Natural killer cell (primary cell): ENCODE data around the gene DAPK1. TPM values are rescaled to one million over a fixed set of nuclear protein-coding genes. Genes with fewer than 3 reads are reported as not detected.

Source experiments
- ATAC-seq, 3 donors: fragments of 150-1000 bp in 2 of 3; fragments of 200-7000 bp in 1 of 3; cut with Tn5 transposase; 1 replicate in 1 of 3; 2 replicates in 2 of 3; pipeline ENCODE4 v1.10.0; 2021; ENCODE audit warnings: mild to moderate bottlenecking in 2 of 3, moderate library complexity in 2 of 3
- DNase-seq, 2 donors: peaks; one replicate each; pipeline versions ENCODE4 v3.0.0 to v3.0.0-alpha.2; 2013 to 2021; ENCODE audit warnings: mixed read lengths in 1 of 2
- H3K27ac ChIP-seq: one replicate; pipeline ENCODE4 v1.5.1; 2013; ENCODE audit warnings: mild to moderate bottlenecking, low read length
- H3K27me3 ChIP-seq: one replicate; pipeline ENCODE4 v1.6.1; 2013; ENCODE audit warnings: low read length; ENCODE audit not compliant: control insufficient read depth, insufficient read depth
- H3K36me3 ChIP-seq: one replicate; pipeline ENCODE4 v1.6.1; 2013; ENCODE audit warnings: low read length; ENCODE audit not compliant: control insufficient read depth, insufficient read depth
- H3K4me1 ChIP-seq: one replicate; pipeline ENCODE4 v1.6.1; 2013; ENCODE audit warnings: low read length; ENCODE audit not compliant: control insufficient read depth, insufficient read depth
- H3K4me3 ChIP-seq: one replicate; pipeline ENCODE4 v1.5.1; 2013; ENCODE audit warnings: low read length
- H3K9me3 ChIP-seq: one replicate; pipeline ENCODE4 v1.6.1; 2013; ENCODE audit warnings: low read length; ENCODE audit not compliant: control insufficient read depth, insufficient read depth
- H3K27ac Mint-ChIP-seq, 2 donors: one replicate each; pipeline ENCODE4 v1.8.0; 2022; ENCODE audit warnings: mild to moderate bottlenecking in 2 of 2, mixed read lengths in 2 of 2, moderate library complexity in 1 of 2
- H3K27me3 Mint-ChIP-seq, 2 donors: one replicate each; pipeline ENCODE4 v1.8.0; 2022; ENCODE audit warnings: low read depth in 2 of 2, mixed read lengths in 2 of 2
- H3K36me3 Mint-ChIP-seq: one replicate; pipeline ENCODE4 v1.8.0; 2022; ENCODE audit warnings: mixed read lengths
- H3K4me1 Mint-ChIP-seq, 2 donors: one replicate each; pipeline ENCODE4 v1.8.0; 2022; ENCODE audit warnings: mixed read lengths in 2 of 2
- H3K4me3 Mint-ChIP-seq: one replicate; pipeline ENCODE4 v1.8.0; 2022; ENCODE audit warnings: mild to moderate bottlenecking, moderate library complexity, mixed read lengths
- H3K9me3 Mint-ChIP-seq, 2 donors: one replicate each; pipeline ENCODE4 v1.8.0; 2022; ENCODE audit warnings: mixed read lengths in 2 of 2
- CTCF ChIP-seq: fragments of 200-600 bp; IDR thresholded peaks from one replicate; pipeline ENCODE4 v1.8.0; 2022; ENCODE audit warnings: antibody characterized with exemption
- WGBS: methylation state at CpG from one replicate; pipeline ENCODE4 v1.1.7; 2013; ENCODE audit warnings: missing lambda C conversion rate; ENCODE audit not compliant: insufficient coverage; 5-methylcytosine and 5-hydroxymethylcytosine counted together
- intact Hi-C: fragments of 100-400 bp; cut with micrococcal nuclease; formaldehyde crosslinking; loops from one replicate; pipeline ENCODE4 v1.14.2; 2022
- total RNA-seq, 4 donors: library from RNA; stranded (reverse); fragments of 120-200 nt in 1 of 4; gene quantifications; one replicate each; pipeline versions ENCODE4 v1.2.3 to v1.2.4, GENCODE V29; 2013 to 2022

The DAPK1 gene
- total RNA-seq, 3 donors from 2014 or later (not counting 1 experiment from before 2014, with no cell fraction given): 12.2 to 26.5 (median 22.7) TPM

GRCh38 chr9:87569008-87569509, 71.4 kb downstream of the DAPK1 start:
- Histone ChIP-seq H3K27ac (no peak overlapping the region), H3K27me3 (no peaks in the 10 kb centered on the region), H3K36me3 (no peaks in the 10 kb centered on the region), H3K4me3 (no peak overlapping the region), H3K9me3 (no peaks in the 10 kb centered on the region), H3K4me1 (no peaks in the 10 kb centered on the region)
- no peak for TF ChIP-seq CTCF
- intact Hi-C loops: no loop called here
- Mint-ChIP-seq H3K9me3 (peaks cover 0 to under 1% of the 10 kb centered on the region in 2 donors), H3K27ac (no peak overlapping the region), H3K4me1 (no peaks in the 10 kb centered on the region), H3K4me3 (no peak overlapping the region), H3K36me3 (no peaks in the 10 kb centered on the region), H3K27me3 (no peaks in the 10 kb centered on the region)
- WGBS: 93% methylated on average over 3 of the region's 6 CpGs
- DNase-seq: no peak
- no peak for ATAC-seq

GRCh38 chr9:87569518-87569917, 71.9 kb downstream of the DAPK1 start:
- no peak for TF ChIP-seq CTCF
- Histone ChIP-seq H3K36me3 (no peaks in the 10 kb centered on the region), H3K27ac (no peak overlapping the region), H3K27me3 (no peaks in the 10 kb centered on the region), H3K9me3 (no peaks in the 10 kb centered on the region), H3K4me3 (no peak overlapping the region), H3K4me1 (no peaks in the 10 kb centered on the region)
- Mint-ChIP-seq H3K9me3 (no peaks in the 10 kb centered on the region), H3K27ac (no peak overlapping the region), H3K36me3 (no peaks in the 10 kb centered on the region), H3K27me3 (no peaks in the 10 kb centered on the region), H3K4me3 (no peak overlapping the region), H3K4me1 (no peaks in the 10 kb centered on the region)
- WGBS: 11% methylated on average over 5 of the region's 5 CpGs
- DNase-seq (no peak), ATAC-seq (no peak)
- intact Hi-C loops: no loop called here

- Mint-ChIP-seq H3K4me3 (no peak overlapping the region), H3K36me3 (no peaks in the 10 kb centered on the region), H3K27me3 (no peaks in the 10 kb centered on the region), H3K4me1 (no peaks in the 10 kb centered on the region), H3K27ac (no peak overlapping the region), H3K9me3 (no peaks in the 10 kb centered on the region)
- H3K27me3 ChIP-seq: no peaks in the 10 kb centered on the region
- 94% methylated on average over 2 of the region's 3 CpGs for WGBS
- H3K4me3 ChIP-seq: no peak overlapping the region
- H3K36me3 ChIP-seq: no peaks in the 10 kb centered on the region
- TF ChIP-seq CTCF: no peak
- no peak for ATAC-seq
- intact Hi-C loops: no loop called here
- no peak for DNase-seq
- no peak overlapping the region for H3K27ac ChIP-seq
- no peaks in the 10 kb centered on the region for H3K9me3 ChIP-seq
- no peaks in the 10 kb centered on the region for H3K4me1 ChIP-seq
Measured at GRCh38 chr9:87570000-87570908, 72.6 kb downstream of the DAPK1 start.
